PC-3 (cell line): ENCODE results near the gene GNAI2.

Experiments used
- CTCF ChIP-seq: fragments of 300-600 bp; sonication (generic); conservative IDR thresholded peaks from 2 replicates; pipeline ENCODE4 v1.5.1; 2017; ENCODE audit warnings: antibody characterized with exemption, low read depth, mild to moderate bottlenecking, low read length
- EZH2phosphoT487 ChIP-seq: fragments of 300-600 bp; sonication (generic); IDR thresholded peaks from 2 replicates; pipeline ENCODE4 v1.6.1; 2018; ENCODE audit warnings: mild to moderate bottlenecking, antibody characterized with exemption, low read length, borderline replicate concordance

GRCh38 chr3:50195501-50196252 lies 40.3 kb upstream of the GNAI2 start:
- TF ChIP-seq EZH2phosphoT487 (no peak), CTCF (no peak)
